Activated CD4-positive, alpha-beta T cell treated with anti-CD3 and anti-CD28 coated beads for 48 hours (primary cell): ENCODE measurements around the gene NAT14.
"Not testable (repeated sequence)": the region's sequence is repeated elsewhere in the genome, so short reads cannot be mapped to it uniquely, and the experiment has no call there.

Experiments used
- DNase-seq: peaks from one replicate; pipeline ENCODE4 v3.0.0-alpha.2; 2020

Gene NAT14

DNA sequence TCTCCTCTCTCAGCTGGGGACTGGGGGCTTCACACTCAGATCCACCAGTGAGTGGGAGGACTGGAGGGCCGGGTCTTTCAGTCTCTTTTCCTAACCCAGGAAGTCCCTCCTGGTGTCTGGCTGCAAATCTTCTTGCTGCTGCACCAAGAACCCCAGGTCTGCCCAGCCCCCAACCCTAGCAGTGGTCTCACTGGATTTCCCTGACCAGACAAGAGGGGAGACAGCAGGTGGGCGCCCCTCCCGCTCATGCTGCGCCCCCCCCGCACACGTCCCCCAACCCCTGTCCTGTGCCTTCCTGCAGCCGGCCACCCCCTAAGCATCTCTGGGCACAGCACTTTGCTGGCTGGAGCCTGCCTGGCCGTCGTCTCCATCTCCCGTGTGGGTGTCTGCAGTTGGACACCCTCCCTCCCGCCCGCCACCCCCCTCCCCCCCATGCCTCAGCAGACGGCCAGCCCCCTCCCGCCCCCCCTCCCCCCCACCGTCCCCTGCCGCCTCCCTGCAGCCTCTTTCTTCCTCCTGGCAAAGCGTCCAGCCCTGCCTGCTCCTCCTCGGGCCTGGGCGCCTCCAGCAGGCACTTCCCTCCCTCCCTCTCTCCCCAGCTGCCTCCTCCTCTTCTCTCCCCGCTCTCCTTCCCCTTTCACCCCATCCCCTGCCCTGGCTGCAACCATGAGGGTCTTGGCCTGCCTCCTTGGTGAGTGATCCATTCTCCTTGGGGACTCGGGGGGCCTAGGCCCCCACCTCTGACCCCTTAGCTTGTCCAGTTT is 3.1 kb downstream of the NAT14 start, which contains the start of gene SSC5D:
SSC5D (plus strand) TSS at position 513 of the 764 bp plus-strand sequence; CDS start at position 667, 154 bp downstream.
- DNase-seq: no peak

DNA sequence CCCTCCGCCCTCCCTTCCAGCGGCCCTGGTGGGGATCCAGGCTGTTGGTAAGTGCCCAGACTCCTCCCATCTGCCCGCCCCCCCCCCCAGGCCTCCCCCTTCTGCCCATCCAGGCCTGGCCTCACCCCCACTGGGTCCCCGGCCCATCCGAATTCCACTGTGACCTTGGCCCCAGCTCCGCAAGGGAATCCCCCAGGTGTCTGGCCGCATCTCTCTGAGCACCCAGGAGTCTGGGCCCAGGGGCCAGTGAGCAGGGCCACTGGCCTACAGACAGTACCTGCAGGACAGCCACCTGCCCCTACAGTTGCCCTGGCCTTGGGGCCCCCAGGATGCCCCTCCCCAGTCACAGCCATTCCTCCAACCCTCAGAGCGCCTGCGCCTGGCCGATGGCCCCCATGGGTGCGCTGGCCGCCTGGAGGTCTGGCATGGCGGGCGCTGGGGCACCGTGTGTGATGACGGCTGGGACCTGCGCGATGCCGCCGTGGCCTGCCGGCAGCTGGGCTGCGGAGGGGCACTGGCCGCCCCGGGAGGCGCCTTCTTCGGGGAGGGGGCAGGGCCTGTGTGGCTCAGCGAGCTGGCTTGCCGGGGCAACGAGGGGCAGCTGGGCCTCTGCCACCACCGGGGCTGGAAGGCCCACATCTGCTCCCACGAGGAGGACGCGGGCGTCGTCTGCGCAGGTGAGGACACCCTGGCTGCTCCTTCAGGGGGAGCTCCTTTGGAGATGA is 4.2 kb downstream of the NAT14 start:
- no peak for DNase-seq

DNA sequence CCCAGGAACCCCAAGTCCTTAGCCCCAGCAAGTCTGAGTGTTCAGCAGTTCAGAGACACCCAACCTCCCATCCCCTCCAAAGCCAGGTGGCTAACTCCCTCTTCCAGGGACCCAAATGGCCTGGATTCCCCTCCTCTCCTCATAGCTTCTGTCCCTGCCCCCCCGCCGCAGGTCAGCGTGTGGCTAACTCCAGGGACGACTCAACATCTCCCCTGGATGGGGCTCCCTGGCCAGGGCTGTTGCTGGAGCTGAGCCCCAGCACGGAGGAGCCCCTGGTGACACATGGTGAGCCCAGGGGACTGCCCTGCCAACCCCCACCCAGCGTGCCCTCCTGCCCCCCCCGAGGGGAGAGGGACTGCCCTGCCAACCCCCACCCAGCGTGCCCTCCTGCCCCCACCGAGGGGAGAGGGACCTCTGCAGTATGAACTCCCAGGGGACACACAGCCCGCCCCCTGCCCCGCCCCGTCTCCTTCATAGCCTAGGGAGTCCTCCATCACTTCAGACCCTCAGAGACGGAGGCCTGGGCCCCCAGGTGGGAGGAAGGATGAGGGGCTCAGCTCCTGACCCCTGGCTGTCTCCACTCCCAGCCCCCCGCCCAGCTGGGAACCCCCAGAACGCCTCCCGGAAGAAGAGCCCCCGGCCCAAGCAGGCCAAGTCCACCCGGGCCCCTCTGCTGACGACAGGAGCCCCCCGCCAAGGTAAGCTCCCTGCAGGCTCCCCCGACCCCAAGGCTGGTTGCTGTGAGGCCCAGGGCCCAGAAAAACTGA is 4.9 kb downstream of the NAT14 start:
- no peak for DNase-seq

DNA sequence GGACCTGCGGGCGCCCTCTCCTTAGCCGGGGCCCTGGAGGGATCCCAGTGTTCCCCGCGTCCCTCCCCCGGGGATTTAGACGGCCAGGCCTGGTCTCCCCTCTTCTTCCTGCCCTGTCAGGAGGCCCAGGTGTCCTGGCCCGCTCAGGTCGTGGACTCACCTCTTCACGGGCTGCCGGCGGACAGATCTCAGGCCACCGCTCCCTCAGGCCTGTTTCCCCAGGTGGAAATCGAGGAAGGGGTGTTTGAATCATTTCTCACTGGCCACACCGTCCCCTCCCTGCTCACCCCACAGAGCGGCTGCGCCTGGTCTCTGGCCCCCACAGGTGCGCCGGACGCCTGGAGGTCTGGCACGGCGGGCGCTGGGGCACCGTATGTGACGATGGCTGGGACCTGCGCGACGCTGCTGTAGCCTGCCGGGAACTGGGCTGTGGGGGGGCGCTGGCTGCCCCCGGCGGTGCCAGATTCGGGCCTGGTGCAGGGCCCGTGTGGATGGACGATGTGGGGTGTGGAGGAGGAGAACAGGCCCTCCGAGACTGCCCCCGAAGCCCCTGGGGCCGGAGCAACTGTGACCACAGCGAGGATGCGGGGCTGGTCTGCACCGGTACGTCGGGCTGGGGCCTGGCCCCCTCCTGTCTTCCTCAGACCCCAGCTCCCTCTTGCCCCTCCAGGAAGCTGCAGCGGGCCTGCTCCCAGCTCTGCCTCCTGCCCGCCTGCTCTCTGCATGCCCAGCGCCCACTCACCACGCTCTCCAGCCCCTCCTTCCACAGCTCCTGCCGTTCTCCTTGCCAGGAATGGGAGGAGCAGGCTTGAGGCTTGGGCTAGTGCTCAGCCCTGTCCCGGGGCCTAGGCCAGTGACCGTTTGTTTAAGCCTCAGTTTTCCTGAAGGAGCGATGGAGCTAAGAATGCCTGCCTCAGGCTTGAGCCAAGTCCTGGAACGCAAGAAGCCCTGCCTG is 5.8 kb downstream of the NAT14 start:
- no peak for DNase-seq

DNA sequence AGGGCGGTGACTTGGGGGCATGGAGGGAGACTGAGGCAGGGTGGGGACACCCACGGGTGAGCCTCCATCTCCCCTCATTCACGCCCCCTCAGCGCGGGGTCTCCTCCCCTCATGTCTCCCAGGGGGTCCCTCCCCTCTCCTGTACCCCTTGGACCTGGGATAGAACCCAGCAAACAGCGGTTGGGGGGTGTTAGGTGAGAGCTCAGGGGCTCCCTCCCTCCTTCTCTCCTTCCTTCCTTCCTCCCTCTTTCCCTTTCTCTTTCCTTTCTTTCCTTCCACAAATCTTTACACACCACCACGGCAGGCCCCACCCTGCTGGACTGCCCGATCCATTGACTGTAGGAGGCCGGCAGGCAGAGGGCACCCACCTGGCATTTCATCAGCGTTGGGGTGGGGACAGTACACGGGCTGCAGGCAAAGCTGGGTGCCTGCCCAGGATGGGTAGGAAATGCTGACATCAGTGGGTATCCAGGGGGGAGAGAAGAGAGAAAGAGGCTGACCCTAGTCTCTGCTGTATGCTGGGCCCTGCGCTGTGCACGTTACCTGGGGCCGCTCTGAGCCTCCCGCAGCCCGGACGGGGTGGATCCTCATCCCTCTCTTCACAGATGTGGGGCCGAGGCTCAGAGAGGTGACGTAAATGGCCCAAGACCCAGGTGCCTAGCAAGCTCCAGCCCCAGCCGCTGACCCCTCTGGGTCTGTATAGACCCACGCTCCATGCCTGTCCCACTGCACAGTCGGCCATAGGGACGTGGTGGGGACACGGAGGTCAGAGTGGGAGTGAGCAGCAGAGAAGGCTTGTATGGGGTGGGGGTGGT is 6.8 kb downstream of the NAT14 start:
- no peak for DNase-seq

DNA sequence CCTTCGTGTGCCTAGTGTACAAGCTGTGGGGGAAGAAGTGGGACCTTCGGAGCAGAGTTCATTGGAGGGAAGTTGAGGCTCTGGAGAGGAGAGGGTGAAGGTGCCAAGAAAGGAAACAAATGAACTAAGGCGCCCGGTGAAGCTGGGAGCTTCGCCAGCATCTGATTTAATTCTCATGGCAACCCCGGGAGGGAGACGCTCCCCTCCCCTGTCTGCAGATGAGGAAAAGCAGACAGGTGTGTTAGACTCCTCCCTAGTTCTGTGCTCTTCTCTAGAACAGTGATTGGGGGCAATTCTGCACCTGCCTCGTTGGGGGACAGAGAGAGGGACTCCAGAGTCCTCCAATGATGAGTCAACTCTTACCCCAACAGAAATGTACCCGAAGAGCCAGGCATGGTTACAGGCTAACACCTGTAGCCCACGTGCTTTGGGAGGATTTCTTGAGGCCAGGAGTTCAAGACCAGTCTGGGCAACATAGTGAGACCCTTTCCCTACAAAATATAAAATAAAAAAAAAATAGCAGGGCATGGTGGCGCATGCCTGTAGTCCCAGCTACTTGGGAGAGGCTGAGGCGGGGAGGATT is 7.5 kb downstream of the NAT14 start:
- no peak for DNase-seq

DNA sequence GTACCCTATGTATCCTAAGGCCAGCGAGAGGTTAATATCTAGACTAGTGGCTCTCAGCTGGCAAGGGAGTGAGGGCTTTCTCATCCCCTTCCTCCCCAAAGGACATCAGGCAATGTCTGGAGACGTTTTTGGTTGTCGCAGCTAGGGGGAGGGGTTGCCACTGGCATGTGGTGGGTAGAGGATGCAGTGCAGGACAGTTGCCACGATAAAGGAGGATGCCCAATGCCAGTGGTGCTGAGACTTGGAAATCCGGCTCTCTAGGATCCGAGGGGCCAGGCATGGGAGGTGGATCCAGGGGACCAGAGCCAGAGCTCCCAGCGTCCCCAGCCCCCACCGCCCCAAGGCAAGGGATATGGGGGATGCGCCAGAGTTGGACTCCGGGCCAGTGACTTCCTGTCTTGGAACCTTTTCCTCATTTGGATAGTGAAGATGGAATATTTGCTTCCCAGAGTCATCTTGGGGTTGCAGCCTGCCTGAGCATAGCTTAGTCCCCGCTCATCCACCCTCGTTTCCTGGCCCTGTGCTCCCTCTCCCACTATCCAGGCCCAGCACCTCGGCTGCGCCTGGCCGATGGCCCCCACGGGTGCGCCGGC is 8.2 kb downstream of the NAT14 start:
- no peak for DNase-seq

DNA sequence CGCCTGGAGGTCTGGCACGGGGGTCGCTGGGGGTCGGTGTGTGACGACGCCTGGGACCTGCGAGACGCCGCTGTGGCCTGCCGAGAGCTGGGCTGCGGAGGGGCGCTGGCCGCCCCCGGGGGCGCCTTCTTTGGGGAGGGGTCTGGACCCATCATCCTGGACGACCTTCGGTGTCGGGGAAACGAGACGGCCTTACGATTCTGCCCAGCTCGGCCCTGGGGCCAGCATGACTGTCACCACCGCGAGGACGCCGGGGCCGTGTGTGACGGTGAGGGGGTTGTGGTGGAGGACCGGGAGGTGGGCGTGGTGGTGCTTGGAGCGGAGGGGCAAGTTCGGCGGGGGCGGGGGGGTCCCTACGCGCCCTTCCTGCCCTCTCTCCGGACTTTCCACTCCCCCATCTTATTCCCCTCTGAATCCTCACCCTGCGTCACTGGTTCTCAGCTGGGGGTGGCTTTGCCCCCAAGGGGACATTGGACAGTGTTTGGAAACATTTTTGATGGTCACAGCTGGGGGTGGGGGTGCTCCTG is 8.7 kb downstream of the NAT14 start:
- no peak for DNase-seq

DNA sequence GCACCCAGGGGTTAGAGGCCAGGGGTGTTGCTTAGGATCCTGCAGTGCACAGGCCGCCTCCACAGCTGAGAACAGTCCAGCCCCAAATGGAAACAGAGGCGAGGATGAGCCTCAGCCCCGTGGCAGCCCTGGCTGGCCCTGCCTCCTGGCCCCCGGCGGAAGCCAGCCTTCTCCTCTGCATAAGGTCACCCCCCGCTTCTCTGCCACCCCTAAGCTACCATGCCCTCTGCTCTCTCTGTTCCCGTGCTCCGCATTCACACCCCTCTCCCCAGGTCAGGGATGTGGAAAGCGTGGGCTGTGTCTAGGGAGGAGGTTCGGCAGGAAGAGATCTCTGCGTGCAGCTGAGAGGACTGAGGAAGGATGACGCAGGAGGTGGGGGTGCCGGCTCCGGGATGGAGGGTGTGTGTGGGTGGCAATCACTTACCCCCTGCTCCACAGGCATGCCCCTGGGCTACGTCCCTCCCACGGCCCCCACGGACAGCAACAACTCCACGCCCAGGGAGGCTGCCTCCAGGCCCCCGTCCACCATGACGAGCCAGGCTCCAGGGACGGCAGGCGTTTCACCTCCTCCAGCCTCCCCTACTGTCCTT is 9.3 kb downstream of the NAT14 start:
- no peak for DNase-seq

DNA sequence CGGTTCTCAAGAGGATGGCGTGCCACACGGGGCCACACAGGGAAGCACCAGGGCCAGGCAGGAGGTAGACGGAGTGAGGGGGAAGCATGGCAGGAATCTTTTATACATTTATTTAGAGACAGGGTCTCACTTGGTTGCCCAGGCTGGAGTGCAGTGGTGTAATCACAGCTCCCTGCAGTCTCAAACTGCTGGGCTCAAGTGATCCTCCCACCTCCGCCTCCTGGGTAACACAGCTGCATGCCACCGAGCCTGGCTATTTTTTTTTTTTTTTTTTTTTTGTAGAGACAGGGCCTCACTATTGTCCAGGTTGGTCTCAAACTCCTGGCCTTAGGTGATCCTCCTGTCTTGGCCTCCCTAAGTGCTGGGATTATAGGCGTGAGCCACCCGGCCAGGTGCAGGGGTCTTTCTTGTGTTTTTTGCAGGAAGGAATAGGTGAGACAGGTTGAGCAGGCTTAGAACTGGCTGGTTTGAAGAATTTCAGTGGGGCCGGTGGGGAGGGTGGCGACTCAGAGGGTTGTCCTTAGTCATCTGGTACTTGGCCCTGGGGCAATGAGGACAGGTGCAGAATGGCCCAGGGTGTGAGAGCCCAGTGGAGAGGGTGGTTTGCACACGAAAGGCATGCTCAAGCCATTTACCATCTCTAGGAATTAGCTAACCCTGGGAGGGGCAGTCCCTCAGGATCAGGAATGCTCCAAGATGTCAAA is 10.8 kb downstream of the NAT14 start:
- no peak for DNase-seq

DNA sequence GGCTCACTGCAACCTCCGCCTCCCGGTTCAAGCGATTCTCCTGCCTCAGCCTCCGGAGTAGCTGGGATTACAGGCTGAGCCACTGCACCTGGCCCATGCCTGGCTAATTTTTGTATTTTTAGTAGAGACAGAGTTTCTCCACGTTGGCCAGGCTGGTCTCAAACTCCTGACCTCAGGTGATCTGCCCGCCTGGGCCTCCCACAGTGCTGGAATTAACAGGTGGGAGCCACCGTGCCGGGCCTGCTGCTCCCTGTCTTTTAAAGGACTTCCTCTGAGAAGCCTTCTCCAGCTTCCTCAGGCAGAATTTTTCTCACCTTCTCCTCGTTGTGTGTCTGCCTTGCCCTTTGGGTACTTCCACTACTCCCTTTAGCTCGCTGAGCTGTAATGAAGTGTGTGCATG is 11.8 kb downstream of the NAT14 start:
- DNase-seq: not testable (repeated sequence)

DNA sequence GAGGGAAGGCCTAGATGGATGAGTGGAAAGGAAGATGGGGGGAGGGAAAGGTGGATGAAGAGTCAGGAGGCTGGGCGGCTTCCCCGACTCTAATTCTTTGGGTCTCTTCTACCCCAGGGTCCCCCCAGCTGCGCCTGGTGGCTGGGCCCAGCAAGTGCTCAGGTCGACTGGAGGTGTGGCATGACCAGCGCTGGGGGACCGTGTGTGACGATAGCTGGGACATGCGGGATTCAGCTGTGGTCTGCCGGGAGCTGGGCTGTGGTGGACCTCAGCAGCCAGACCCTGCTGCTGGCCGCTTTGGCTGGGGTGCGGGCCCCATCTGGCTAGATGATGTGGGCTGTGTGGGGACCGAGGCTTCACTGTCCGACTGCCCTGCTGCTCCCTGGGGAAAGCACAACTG is 12.8 kb downstream of the NAT14 start:
- DNase-seq: no peak

DNA sequence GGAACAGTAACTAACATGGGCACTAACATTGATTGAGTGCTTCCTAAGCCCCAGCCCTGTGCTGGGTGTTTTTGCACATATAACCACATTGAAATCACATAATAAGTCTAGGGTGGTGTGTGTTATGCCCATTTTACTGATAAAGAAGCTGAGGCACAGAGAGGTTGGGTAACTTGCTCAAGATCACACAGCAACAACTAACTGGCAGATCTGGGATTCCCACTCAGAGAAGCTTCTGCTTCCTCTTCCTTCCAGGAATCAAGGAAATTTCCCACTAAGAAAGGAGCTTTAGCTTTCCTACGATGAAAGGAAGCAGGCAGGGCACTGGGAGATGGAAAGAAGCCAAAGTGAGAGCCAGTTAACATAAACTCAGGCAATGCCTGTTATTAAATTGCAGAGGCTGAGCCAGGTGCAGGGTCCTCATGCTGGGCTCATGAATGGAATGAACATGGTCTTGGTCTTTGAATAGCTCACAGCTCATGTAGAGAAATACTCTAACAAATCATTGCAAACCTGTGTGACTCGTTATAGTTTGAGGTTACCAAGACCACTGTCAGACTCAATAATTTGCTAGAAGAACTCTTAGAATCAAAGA is 13.4 kb downstream of the NAT14 start:
- no peak for DNase-seq

DNA sequence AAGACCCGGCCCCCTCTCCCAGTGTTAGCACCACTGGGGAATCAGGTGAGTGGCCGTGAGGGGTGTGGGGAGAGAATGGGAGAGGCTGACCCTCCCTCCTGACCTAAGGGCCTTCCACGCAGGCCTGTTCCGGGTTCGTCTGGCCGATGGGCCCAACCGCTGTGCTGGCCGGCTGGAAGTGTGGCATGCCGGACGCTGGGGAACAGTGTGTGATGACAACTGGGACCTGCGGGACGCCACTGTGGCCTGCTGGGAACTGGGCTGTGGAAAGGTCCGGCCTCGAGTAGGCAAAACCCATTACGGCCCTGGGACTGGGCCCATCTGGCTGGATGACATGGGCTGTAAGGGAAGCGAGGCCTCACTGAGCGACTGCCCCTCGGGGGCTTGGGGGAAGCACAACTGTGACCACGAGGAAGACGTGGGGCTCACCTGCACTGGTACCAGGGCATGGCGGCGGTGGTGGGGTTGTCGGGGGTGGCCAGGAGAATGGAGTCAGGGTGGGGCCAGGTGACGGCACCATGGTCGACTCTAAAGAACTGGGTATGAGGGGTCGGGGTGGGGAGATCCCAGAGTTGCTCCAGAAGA is 15.5 kb downstream of the NAT14 start:
- no peak for DNase-seq

DNA sequence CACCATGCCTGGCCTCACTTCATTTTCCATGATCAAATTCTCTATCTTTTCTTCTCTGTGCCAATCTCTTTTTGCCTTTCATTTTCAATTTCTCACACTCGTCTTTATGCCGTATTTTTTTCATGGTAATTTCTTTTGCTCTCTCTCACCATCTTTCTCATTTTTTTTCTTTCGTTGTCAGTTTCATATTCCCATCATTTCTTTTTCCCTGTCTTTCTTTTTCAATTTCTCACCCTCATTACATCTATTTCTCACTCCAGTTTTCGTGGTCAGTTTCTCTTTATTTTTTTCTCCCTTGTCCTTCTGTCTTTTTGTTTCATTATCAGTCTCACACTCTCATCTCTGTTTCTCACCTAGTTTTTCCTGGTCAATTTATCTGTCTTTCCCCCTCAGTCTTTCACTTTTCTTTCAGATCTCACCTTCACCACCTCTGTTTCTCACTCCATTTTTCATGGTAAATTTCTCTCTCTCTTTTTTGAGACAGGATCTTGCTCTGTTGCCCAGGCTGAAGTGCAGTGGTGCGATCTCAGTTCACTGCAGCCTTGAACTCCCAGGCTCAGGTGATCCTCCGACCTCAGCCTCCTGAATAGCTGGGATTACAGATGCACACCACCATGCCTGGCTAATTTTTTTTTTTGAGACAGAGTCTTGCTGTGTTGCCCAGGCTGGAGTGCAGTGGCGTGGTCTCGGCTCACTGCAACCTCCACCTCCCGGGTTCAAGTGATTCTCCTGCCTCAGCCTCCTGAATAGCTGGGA is 17.4 kb downstream of the NAT14 start:
- no peak for DNase-seq

DNA sequence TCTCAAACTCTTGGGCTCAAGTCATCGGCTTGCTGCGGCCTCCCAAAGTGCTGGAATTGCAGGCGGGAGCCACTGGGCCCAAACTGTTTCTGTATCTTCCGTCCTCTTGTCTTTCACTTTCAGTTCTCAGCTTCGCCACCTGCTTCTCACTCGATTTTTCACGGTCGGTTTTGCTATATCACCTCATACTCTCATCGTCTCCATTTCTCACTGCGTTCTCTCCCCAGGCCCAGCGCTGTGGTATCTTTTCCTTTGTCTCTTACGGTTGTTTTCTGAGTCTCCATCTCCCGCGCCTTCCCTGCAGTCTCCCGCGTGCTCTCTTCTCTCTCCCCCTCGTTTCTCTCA is 18.1 kb downstream of the NAT14 start:
- no peak for DNase-seq

DNA sequence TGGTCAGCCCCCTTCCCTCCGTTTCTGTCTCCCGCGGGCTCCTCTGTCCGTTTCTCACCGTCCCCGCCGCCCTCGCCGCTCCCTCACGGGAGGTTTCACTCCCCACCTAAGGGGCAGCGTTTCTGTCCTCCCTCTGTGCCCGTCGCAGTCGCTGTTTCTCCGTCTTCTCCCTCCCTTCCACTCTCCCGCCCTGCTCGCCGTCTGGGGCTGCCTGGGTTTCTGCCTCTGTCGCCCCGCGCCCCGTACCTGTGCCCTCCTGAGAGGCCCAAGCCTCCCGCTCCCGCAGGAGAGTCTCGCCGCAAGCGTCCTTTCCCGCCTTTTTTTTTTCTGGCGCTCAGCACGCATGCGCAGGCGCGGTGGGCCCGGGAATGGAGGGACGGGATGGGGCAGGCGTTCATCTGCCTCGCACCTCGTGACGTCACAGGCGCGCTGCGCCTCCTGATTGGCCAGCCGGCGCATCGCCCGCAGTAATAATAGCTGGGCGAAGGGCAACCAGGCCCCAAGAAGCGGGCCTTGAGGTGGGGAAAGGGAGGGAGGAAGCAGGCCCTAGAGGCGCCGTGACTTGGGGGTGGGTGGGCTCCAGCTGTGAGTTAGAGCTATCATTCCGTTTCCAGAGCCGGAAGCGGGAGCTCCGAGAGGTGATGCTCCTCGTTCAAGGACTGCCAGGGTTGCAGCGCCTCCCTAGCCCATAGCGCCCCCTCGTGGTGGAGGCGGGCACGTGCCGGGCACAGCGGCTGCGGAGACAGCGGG is 18.7 kb downstream of the NAT14 start:
- DNase-seq: peak; percentile 96
